Measurements from ENCODE around the gene LCA5L. TPM values are rescaled to one million over a fixed set of nuclear protein-coding genes. Genes with fewer than 3 reads are reported as not detected.

LCA5L gene
- total and polyA plus RNA-seq, 2 of the 13 experiments (the other 11 are each of a cell fraction or from before 2014, with no cell fraction given): 0.13 to 0.55 TPM

- H3K9me3 ChIP-seq (ENCODE audit: low read length): no peaks in the 10 kb centered on the region
- no peak overlapping the region for H3K9ac ChIP-seq (ENCODE audit: insufficient read depth, low read depth, low read length)
- TF ChIP-seq ZNF33B (CRISPR knock-in tag; IDR thresholded peaks at IDR 0.05) (no peak), KDM4B (CRISPR knock-in tag; IDR thresholded peaks at IDR 0.05) (no peak)
- H3K79me2 ChIP-seq (ENCODE audit: insufficient read depth, low read length): no peaks in the 10 kb centered on the region
- no peak overlapping the region for H3K27ac ChIP-seq (ENCODE audit: extremely low read length, insufficient read depth, low read length)
- 0% methylated on average over 1 of the region's 1 CpG for WGBS (ENCODE audit: low lambda C conversion rate)
- H3K36me3 ChIP-seq (replicated peaks in 1 of 2; ENCODE audit: control insufficient read depth in 1 of 2, insufficient read depth in 2 of 2, low read length in 2 of 2): no peaks in the 10 kb centered on the region
- intact Hi-C loops (cut with micrococcal nuclease; ENCODE audit: unreplicated experiment) (no loop called here), in situ Hi-C loops (cut with HindIII; ENCODE audit: extremely low pct_ligation_motif_present, low pct_unique_long_range_greater_than_20kb) (no loop called here)
- H3K27me3 ChIP-seq (ENCODE audit: control insufficient read depth in 1 of 2, insufficient read depth in 2 of 2, low read length in 2 of 2): no peaks in the 10 kb centered on the region
- POLR2A ChIA-PET: no interaction called here
- H3K4me3 ChIP-seq (replicated peaks in 1 of 3; ENCODE audit: insufficient read depth in 1 of 3, low read depth in 2 of 3, low read length in 3 of 3): no peak overlapping the region
- no peaks in the 10 kb centered on the region for H3K4me1 ChIP-seq (ENCODE audit: insufficient read depth, low read length)
- ATAC-seq (no peak), FAIRE-seq (no peak), DNase-seq (ENCODE audit: low spot score) (no peak)
- no TSS peak for BruUV-seq (replicated peaks)
- H2AFZ ChIP-seq (ENCODE audit: low read length): no peak overlapping the region
- no peak overlapping the region for H3K4me2 ChIP-seq (ENCODE audit: low read depth, low read length)
- H4K20me1 ChIP-seq (ENCODE audit: insufficient read depth, low read length): no peaks in the 10 kb centered on the region
- CTCF ChIA-PET (ENCODE audit: low intra/inter-chr PET ratio, low total read pairs): no interaction called here
Observed at GRCh38 chr21:39483917-39484316, 38.3 kb upstream of the LCA5L start.

- intact Hi-C loops (cut with micrococcal nuclease; ENCODE audit: unreplicated experiment): no loop called here
- FAIRE-seq: no peak
Observed at GRCh38 chr21:39481886-39482285, 36.3 kb upstream of the LCA5L start.

More at GRCh38 chr21:39481886-39482285, 36.3 kb upstream of the LCA5L start:
- Histone ChIP-seq H3K4me3 (replicated peaks in 1 of 3; ENCODE audit: insufficient read depth in 1 of 3, low read depth in 2 of 3, low read length in 3 of 3) (no peak overlapping the region), H3K4me2 (ENCODE audit: low read depth, low read length) (no peak overlapping the region), H3K4me1 (ENCODE audit: insufficient read depth, low read length) (no peaks in the 10 kb centered on the region), H3K36me3 (replicated peaks in 1 of 2; ENCODE audit: control insufficient read depth in 1 of 2, insufficient read depth in 2 of 2, low read length in 2 of 2) (no peaks in the 10 kb centered on the region), H4K20me1 (ENCODE audit: insufficient read depth, low read length) (no peaks in the 10 kb centered on the region), H3K9me3 (ENCODE audit: low read length) (no peaks in the 10 kb centered on the region), H3K9ac (ENCODE audit: insufficient read depth, low read depth, low read length) (no peak overlapping the region), H2AFZ (ENCODE audit: low read length) (no peak overlapping the region), H3K79me2 (ENCODE audit: insufficient read depth, low read length) (no peaks in the 10 kb centered on the region), H3K27me3 (ENCODE audit: control insufficient read depth in 1 of 2, insufficient read depth in 2 of 2, low read length in 2 of 2) (no peaks in the 10 kb centered on the region), H3K27ac (ENCODE audit: extremely low read length, insufficient read depth, low read length) (no peak overlapping the region)
- DNase-seq (ENCODE audit: low spot score) (no peak), ATAC-seq (no peak)
- in situ Hi-C loops (cut with HindIII; ENCODE audit: extremely low pct_ligation_motif_present, low pct_unique_long_range_greater_than_20kb): no loop called here
- no TSS peak for BruUV-seq (replicated peaks)
- CTCF ChIA-PET (ENCODE audit: low intra/inter-chr PET ratio, low total read pairs): no interaction called here
- TF ChIP-seq ZFP37 (CRISPR knock-in tag; IDR thresholded peaks at IDR 0.05; ENCODE audit: borderline replicate concordance): no peak
- TF ChIP-seq ZBTB25 (CRISPR knock-in tag; IDR thresholded peaks at IDR 0.05): no peak
- no peak for TF ChIP-seq FUBP1 (CRISPR knock-in tag; IDR thresholded peaks at IDR 0.05; ENCODE audit: borderline replicate concordance)
- no peak for TF ChIP-seq AGO2 (optimal IDR thresholded peaks at IDR 0.05; ENCODE audit: low read depth, low read length)
- TF ChIP-seq UBTF (CRISPR knock-in tag; IDR thresholded peaks at IDR 0.05): no peak
- no peak for TF ChIP-seq NONO (IDR thresholded peaks at IDR 0.05)
- no peak for TF ChIP-seq NONO (CRISPR knock-in tag; conservative IDR thresholded peaks at IDR 0.05)
- TF ChIP-seq POLR2AphosphoS2 (IDR thresholded peaks at IDR 0.05; ENCODE audit: low read depth, low read length): no peak
- TF ChIP-seq ATF5 (CRISPR knock-in tag; IDR thresholded peaks at IDR 0.05; ENCODE audit: low read depth): no peak
- no peak for TF ChIP-seq NR1H2 (CRISPR knock-in tag; IDR thresholded peaks at IDR 0.05; ENCODE audit: borderline replicate concordance, low read depth)
- POLR2A ChIA-PET: no interaction called here
- 28% methylated on average over 3 of the region's 3 CpGs for WGBS (ENCODE audit: low lambda C conversion rate)
